UCSD-AML1 (cell line): ENCODE results near the gene FAM193B.
A peak's percentile ranks its signal among the peaks of the same experiment; 100 is the strongest.
"Not testable (repeated sequence)": the region's sequence is repeated elsewhere in the genome, so short reads cannot be mapped to it uniquely, and the experiment has no call there.

Experiments
- DNase-seq: peaks from one replicate; lab custom pipeline; 2025; ENCODE audit not compliant: unreplicated experiment; lab: John Stamatoyannopoulos, UW

The FAM193B gene

GRCh38 chr5:177578316-177578715, 24.0 kb upstream of the FAM193B start:
- no peak for DNase-seq

GRCh38 chr5:177576169-177576568, 21.8 kb upstream of the FAM193B start:
- DNase-seq, result no peak

- DNase-seq, result no peak
Observed at GRCh38 chr5:177575488-177575887, 21.1 kb upstream of the FAM193B start.

- DNase-seq, result no peak
Observed at GRCh38 chr5:177569894-177570293, 15.5 kb upstream of the FAM193B start.

- DNase-seq, result no peak
Observed at GRCh38 chr5:177568326-177568725, 14.0 kb upstream of the FAM193B start.

GRCh38 chr5:177565046-177565445, 10.7 kb upstream of the FAM193B start:
- no peak for DNase-seq

GRCh38 chr5:177559446-177559941, 5.1 kb upstream of the FAM193B start:
- DNase-seq, result not testable (repeated sequence)

GRCh38 chr5:177557796-177558195, 3.4 kb upstream of the FAM193B start:
- no peak for DNase-seq

- no peak for DNase-seq
Observed at GRCh38 chr5:177557041-177557647, 2.8 kb upstream of the FAM193B start.

- DNase-seq, result no peak
Observed at GRCh38 chr5:177555665-177556064, 1.3 kb upstream of the FAM193B start.

- no peak for DNase-seq
Observed at GRCh38 chr5:177555228-177555627, 865 bp upstream of the FAM193B start.

- peak; percentile 31 for DNase-seq
Observed at GRCh38 chr5:177553671-177554429, 513 bp downstream of the FAM193B start.

- DNase-seq, result no peak
Observed at GRCh38 chr5:177552839-177553455, 1.4 kb downstream of the FAM193B start.

- DNase-seq, result no peak
Observed at GRCh38 chr5:177550122-177550521, 4.2 kb downstream of the FAM193B start.

GRCh38 chr5:177548495-177548894, 5.9 kb downstream of the FAM193B start:
- no peak for DNase-seq

GRCh38 chr5:177547736-177548135, 6.6 kb downstream of the FAM193B start:
- no peak for DNase-seq

- DNase-seq, result no peak
Observed at GRCh38 chr5:177546258-177546741, 8.1 kb downstream of the FAM193B start.

GRCh38 chr5:177545487-177546257, 8.7 kb downstream of the FAM193B start:
- DNase-seq, result no peak

GRCh38 chr5:177542816-177543465, 11.4 kb downstream of the FAM193B start:
- no peak for DNase-seq

- DNase-seq, result no peak
Observed at GRCh38 chr5:177540438-177540837, 13.9 kb downstream of the FAM193B start.

GRCh38 chr5:177539411-177539810, 15.0 kb downstream of the FAM193B start:
- no peak for DNase-seq
